K562 (cell line): ENCODE results near the gene TTC33. TPM values are rescaled to one million over a fixed set of nuclear protein-coding genes. Genes with fewer than 3 reads are reported as not detected.

Experiments
- BACH1 ChIP-seq: fragments of 200-800 bp; sonication (Bioruptor generic); IDR thresholded peaks from 2 replicates; pipeline ENCODE4 v1.6.1; 2016; ENCODE audit warnings: missing genetic modification characterization, missing compliant biosample characterization
- CBX1 ChIP-seq: sonication (generic); IDR thresholded peaks from 2 replicates; pipeline ENCODE4 v1.6.1; 2016; ENCODE audit warnings: antibody characterized with exemption, low read depth, mild to moderate bottlenecking
- IRF2 ChIP-seq: sonication (generic); formaldehyde crosslinking; IDR thresholded peaks from 2 replicates; pipeline ENCODE4 v1.8.1; 2022; ENCODE audit warnings: mild to moderate bottlenecking, missing genetic modification reagents
- MITF ChIP-seq: IDR thresholded peaks from 2 replicates; pipeline ENCODE4 v1.6.1; 2014; ENCODE audit warnings: antibody characterized with exemption
- NONO ChIP-seq, 2 experiments: fragments of 200-400 bp in 1 of 2; fragments of 450-650 bp in 1 of 2; formaldehyde crosslinking in 1 of 2; IDR thresholded peaks; 2 replicates each; pipeline ENCODE4 v1.6.1; 2017; ENCODE audit warnings: low read depth in 2 of 2, mild to moderate bottlenecking in 2 of 2, moderate library complexity in 2 of 2, low read length in 1 of 2
- RCOR1 ChIP-seq, 2 experiments: IDR thresholded peaks; 2 replicates each; pipeline ENCODE4 v1.6.1; 2012; ENCODE audit warnings: low read depth in 2 of 2, low read length in 2 of 2, borderline replicate concordance in 1 of 2, improper control_type of control experiment in 1 of 2
- SIN3A ChIP-seq, 2 experiments: fragments of 150-350 bp in 1 of 2; IDR thresholded peaks; 2 replicates each; pipeline ENCODE4 v1.6.1; 2011 to 2016; ENCODE audit warnings: borderline replicate concordance in 2 of 2, low read depth in 2 of 2, low read length in 2 of 2, mild to moderate bottlenecking in 2 of 2, moderate library complexity in 2 of 2; ENCODE audit not compliant: control insufficient read depth in 1 of 2
- TBP ChIP-seq: optimal IDR thresholded peaks from 2 replicates; pipeline ENCODE3; 2011; ENCODE audit warnings: low read depth, low read length, improper control_type of control experiment
- TEAD1 ChIP-seq, 2 experiments: fragments of 450-650 bp in 1 of 2; sonication (generic) in 1 of 2; formaldehyde crosslinking; IDR thresholded peaks; 2 replicates each; pipeline versions ENCODE4 v1.4.0 to v1.8.0; 2020 to 2022; ENCODE audit warnings: mild to moderate bottlenecking in 2 of 2, missing genetic modification reagents in 1 of 2
- ZBTB9 ChIP-seq: fragments of 450-650 bp; formaldehyde crosslinking; IDR thresholded peaks from 2 replicates; pipeline ENCODE4 v1.4.0; 2020; ENCODE audit warnings: mild to moderate bottlenecking, moderate library complexity
- ZFPM2 ChIP-seq: fragments of 250-450 bp; sonication (Bioruptor Pico); IDR thresholded peaks from 2 replicates; pipeline ENCODE4 v1.5.1; 2022; ENCODE audit warnings: mild to moderate bottlenecking
- ZNF583 ChIP-seq: fragments of 250-450 bp; sonication (Bioruptor Pico); IDR thresholded peaks from 2 replicates; pipeline ENCODE4 v1.4.0; 2020
- ZNF644 ChIP-seq: fragments of 200-800 bp; sonication (Bioruptor generic); IDR thresholded peaks from 2 replicates; pipeline ENCODE4 v1.6.1; 2016; ENCODE audit warnings: low read depth, missing genetic modification characterization, missing compliant biosample characterization
- polyA plus RNA-seq, 8 experiments: library from polyadenylated mRNA; depleted of rRNA in 4 of 8; stranded (reverse) in 5 of 8; unstranded in 3 of 8; fragments of >200 nt; fragmentation: Nextera tagmentation in 2 of 8; fragmentation: Illumina TruSeq in 1 of 8; extraction: Ambion mirVana in 2 of 8; extraction: Trizol in 1 of 8; gene quantifications; 2 replicates each; pipeline versions ENCODE4 v1.2.1 to v1.2.3, GENCODE V29; 2011 to 2014; ENCODE audit warnings: inconsistent platforms in 1 of 8, missing spikeins in 1 of 8
- total RNA-seq, 7 experiments: library from RNA; depleted of rRNA in 6 of 7; stranded (reverse); fragments of >200 nt in 6 of 7; fragmentation: Illumina TruSeq in 2 of 7; extraction: Trizol in 2 of 7; gene quantifications; 2 replicates each; pipeline versions ENCODE4 v1.2.1 to v1.2.3, GENCODE V29; 2011 to 2021; ENCODE audit warnings: low replicate concordance in 1 of 7
- TF ChIP-seq, protein P1 (sequence below): sonication (generic); formaldehyde crosslinking; IDR thresholded peaks from 2 replicates; pipeline ENCODE4 v1.8.0; 2022; ENCODE audit warnings: mild to moderate bottlenecking, missing genetic modification reagents
- TF ChIP-seq, protein P2 (sequence below): fragments of 250-450 bp; sonication (Bioruptor Pico); IDR thresholded peaks from 2 replicates; pipeline ENCODE4 v1.9.0; 2021; ENCODE audit warnings: mild to moderate bottlenecking
- TF ChIP-seq, protein P3 (sequence below): fragments of 450-650 bp; IDR thresholded peaks from 2 replicates; pipeline ENCODE4 v1.6.1; 2018; ENCODE audit not compliant: partially characterized antibody

TTC33 gene
- total and polyA plus RNA-seq, 9 of the 15 experiments (the other 6 are each of a cell fraction or from before 2014, with no cell fraction given): 11.5 to 24.9 (median 21.1) TPM

DNA sequence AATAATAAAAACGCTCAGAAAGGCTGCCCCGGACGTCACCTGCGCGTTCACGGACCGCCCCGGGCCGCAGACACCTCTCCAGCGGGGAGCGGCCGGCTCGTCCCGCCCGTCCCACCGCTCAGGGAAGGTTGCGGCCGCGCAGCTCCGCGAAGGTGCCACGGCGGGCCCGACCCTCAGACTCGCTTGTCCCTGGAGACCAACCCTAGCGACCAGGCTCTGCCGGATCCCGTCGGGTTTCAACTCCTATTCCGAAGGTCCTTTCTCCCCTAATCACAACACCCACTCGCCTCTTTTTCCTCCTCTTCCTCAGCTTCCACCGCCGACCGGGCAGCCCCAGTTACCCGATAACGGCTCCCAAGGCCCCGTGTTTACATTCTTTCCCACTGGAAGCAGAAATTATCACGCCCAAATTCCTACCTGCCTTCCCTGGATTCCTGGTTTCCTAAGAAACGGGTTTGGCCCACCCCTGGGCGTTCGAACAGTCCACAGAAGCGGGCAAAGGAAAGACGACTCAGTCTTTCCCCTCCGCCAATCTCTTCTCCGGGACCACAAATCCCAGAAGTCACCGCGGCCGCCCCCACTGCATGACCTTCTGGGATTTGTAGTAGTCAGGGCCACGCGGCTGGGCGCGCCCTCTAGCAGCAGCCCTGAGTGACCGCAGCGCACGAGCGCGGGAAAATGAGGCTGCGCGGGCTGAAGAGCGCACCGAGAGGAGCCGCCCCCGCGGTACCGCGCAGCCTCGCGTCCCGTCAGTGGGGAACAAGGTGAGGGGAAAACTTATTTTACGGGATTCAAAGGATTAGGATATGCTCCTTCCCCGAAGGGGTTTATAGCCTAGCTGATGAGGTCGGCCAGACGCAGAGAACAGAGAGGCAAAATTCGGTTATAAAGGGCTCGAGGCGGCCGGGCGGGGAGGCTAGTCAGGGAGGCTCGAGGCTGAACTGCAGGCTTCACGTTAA lies at the start of gene TTC33 (continued):
- TF ChIP-seq ZNF583 (CRISPR knock-in tag) (peak; percentile 64; the same call in 1 of the 2 replicates), TEAD1 (CRISPR knock-in tag; IDR thresholded peaks at IDR 0.05) (peak; percentile 70 to 90), RCOR1 (IDR thresholded peaks at IDR 0.05; ENCODE audit: borderline replicate concordance in 1 of 2, low read depth in 2 of 2, low read length in 2 of 2) (peak in 1 of 2 experiments; percentile 82; a peak in 3 of 4 replicates), ZFPM2 (no peak), IRF2 (CRISPR knock-in tag) (no peak), TBP (peak; percentile 69), ZNF644 (peak; percentile 97), SIN3A (IDR thresholded peaks at IDR 0.05; ENCODE audit: borderline replicate concordance in 2 of 2, control insufficient read depth in 1 of 2, low read depth in 2 of 2, low read length in 2 of 2) (peak; percentile 54 to 82; a peak in 3 of 4 replicates), MITF (peak; percentile 73), NONO (IDR thresholded peaks at IDR 0.05; ENCODE audit: low read depth in 2 of 2, low read length in 1 of 2) (peak in 1 of 2 experiments; percentile 63; a peak in 1 of 4 replicates), CBX1 (peak; percentile 91), ZBTB9 (peak; percentile 92; the same call in 1 of the 2 replicates), BACH1 (tag) (peak; percentile 67; the same call in 1 of the 2 replicates)
- TF ChIP-seq, protein P1, sequence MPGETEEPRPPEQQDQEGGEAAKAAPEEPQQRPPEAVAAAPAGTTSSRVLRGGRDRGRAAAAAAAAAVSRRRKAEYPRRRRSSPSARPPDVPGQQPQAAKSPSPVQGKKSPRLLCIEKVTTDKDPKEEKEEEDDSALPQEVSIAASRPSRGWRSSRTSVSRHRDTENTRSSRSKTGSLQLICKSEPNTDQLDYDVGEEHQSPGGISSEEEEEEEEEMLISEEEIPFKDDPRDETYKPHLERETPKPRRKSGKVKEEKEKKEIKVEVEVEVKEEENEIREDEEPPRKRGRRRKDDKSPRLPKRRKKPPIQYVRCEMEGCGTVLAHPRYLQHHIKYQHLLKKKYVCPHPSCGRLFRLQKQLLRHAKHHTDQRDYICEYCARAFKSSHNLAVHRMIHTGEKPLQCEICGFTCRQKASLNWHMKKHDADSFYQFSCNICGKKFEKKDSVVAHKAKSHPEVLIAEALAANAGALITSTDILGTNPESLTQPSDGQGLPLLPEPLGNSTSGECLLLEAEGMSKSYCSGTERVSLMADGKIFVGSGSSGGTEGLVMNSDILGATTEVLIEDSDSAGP (CRISPR knock-in tag): peak; percentile 52
- TF ChIP-seq, protein P2, sequence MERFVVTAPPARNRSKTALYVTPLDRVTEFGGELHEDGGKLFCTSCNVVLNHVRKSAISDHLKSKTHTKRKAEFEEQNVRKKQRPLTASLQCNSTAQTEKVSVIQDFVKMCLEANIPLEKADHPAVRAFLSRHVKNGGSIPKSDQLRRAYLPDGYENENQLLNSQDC: no peak
- TF ChIP-seq, protein P3, sequence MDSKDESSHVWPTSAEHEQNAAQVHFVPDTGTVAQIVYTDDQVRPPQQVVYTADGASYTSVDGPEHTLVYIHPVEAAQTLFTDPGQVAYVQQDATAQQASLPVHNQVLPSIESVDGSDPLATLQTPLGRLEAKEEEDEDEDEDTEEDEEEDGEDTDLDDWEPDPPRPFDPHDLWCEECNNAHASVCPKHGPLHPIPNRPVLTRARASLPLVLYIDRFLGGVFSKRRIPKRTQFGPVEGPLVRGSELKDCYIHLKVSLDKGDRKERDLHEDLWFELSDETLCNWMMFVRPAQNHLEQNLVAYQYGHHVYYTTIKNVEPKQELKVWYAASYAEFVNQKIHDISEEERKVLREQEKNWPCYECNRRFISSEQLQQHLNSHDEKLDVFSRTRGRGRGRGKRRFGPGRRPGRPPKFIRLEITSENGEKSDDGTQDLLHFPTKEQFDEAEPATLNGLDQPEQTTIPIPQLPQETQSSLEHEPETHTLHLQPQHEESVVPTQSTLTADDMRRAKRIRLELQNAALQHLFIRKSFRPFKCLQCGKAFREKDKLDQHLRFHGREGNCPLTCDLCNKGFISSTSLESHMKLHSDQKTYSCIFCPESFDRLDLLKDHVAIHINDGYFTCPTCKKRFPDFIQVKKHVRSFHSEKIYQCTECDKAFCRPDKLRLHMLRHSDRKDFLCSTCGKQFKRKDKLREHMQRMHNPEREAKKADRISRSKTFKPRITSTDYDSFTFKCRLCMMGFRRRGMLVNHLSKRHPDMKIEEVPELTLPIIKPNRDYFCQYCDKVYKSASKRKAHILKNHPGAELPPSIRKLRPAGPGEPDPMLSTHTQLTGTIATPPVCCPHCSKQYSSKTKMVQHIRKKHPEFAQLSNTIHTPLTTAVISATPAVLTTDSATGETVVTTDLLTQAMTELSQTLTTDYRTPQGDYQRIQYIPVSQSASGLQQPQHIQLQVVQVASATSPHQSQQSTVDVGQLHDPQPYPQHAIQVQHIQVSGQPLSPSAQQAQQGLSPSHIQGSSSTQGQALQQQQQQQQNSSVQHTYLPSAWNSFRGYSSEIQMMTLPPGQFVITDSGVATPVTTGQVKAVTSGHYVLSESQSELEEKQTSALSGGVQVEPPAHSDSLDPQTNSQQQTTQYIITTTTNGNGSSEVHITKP: peak; percentile 65
